Mucosa of gallbladder (tissue), 1 donor: ENCODE data around the gene PGRMC2. TPM values are rescaled to one million over a fixed set of nuclear protein-coding genes. Genes with fewer than 3 reads are reported as not detected.

Experiments
- DNase-seq: peaks from one replicate; pipeline ENCODE4 v3.0.0-alpha.2; 2020; ENCODE audit warnings: low spot score
- total RNA-seq: library from RNA; stranded (reverse); gene quantifications from one replicate; pipeline ENCODE4 v1.2.1, GENCODE V29; 2021
- donor health status: DM: no; HTN: no; CAD: no.

Gene PGRMC2
- 113 TPM for total RNA-seq

GRCh38 chr4:128287141-128287870, at the start of gene PGRMC2:
Gene PGRMC2, minus strand, starts transcription at chr4:128287813. Its CDS starts 23 bp downstream, at chr4:128287790.
- peak; percentile 26 for DNase-seq

- DNase-seq, result no peak
These were observed 47.9 kb upstream of the PGRMC2 start for GRCh38 chr4:128335541-128335940.

- DNase-seq, result no peak
These were observed 46.6 kb upstream of the PGRMC2 start for GRCh38 chr4:128334256-128334655.

GRCh38 chr4:128333309-128334018, 45.9 kb upstream of the PGRMC2 start:
- no peak for DNase-seq

- DNase-seq, result no peak
These were observed 44.5 kb upstream of the PGRMC2 start for GRCh38 chr4:128332081-128332480.

GRCh38 chr4:128329638-128330037, 42.0 kb upstream of the PGRMC2 start:
- no peak for DNase-seq

GRCh38 chr4:128328106-128328505, 40.5 kb upstream of the PGRMC2 start:
- no peak for DNase-seq

- no peak for DNase-seq
These were observed 35.8 kb upstream of the PGRMC2 start for GRCh38 chr4:128323401-128323800.

GRCh38 chr4:128322986-128323385, 35.4 kb upstream of the PGRMC2 start:
- DNase-seq, result no peak

- DNase-seq, result no peak
These were observed 34.7 kb upstream of the PGRMC2 start for GRCh38 chr4:128322311-128322710.

GRCh38 chr4:128320656-128321055, 33.0 kb upstream of the PGRMC2 start:
- DNase-seq, result no peak

GRCh38 chr4:128315756-128316520, 28.3 kb upstream of the PGRMC2 start:
- DNase-seq, result no peak

- peak; percentile 54 for DNase-seq
These were observed 24.2 kb upstream of the PGRMC2 start for GRCh38 chr4:128311659-128312403.

- DNase-seq, result peak; percentile 21
These were observed 22.7 kb upstream of the PGRMC2 start for GRCh38 chr4:128310266-128310697.

GRCh38 chr4:128309585-128309984, 22.0 kb upstream of the PGRMC2 start:
- DNase-seq, result no peak

- no peak for DNase-seq
These were observed 21.4 kb upstream of the PGRMC2 start for GRCh38 chr4:128308986-128309385.

GRCh38 chr4:128307123-128307571, 19.5 kb upstream of the PGRMC2 start:
- no peak for DNase-seq

- DNase-seq, result no peak
These were observed 18.3 kb upstream of the PGRMC2 start for GRCh38 chr4:128305942-128306341.

GRCh38 chr4:128303986-128304385, 16.4 kb upstream of the PGRMC2 start:
- DNase-seq, result no peak

GRCh38 chr4:128303405-128303785, 15.8 kb upstream of the PGRMC2 start:
- DNase-seq, result no peak

- DNase-seq, result no peak
These were observed 14.4 kb upstream of the PGRMC2 start for GRCh38 chr4:128301979-128302378.

GRCh38 chr4:128299848-128300247, 12.2 kb upstream of the PGRMC2 start:
- DNase-seq, result no peak
